ENCODE measurements around the gene RAB1B.
A peak's percentile ranks its signal among the peaks of the same experiment; 100 is the strongest.

Gene RAB1B

DNA sequence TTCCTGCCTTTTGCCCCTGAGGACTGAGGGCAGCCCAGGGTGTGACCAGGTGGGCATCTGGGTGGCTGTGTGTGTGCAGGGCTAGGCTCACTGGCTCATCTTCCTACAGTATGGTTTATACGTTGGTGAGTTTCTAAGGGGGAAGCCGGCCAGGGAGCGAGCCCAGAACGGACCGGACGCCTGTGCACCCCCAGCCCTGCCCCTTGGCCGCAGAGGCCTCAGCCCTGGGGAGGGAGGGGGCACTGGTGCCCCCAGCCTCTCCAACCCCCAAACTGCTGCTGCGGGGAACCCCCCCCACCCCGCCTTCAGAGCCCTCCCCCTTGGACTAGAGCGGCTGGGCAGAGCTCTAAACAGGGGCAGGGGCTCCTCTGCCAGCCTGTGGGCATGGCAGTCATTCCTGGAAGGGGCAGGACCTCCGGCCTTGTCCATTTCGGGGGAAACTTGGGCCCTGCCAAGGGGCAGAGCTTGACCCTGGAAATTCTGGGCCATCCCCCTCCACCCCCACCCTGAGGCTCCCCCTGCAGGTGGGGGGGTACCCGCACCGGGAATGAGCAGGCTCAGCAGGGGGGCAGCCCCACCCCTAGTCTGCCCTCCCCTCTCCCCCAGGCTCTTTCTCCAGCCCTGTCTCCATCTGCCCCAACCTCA lies 15.1 kb downstream of the RAB1B start:
- H3K4me3 ChIP-seq (ENCODE audit: low read length) = no peak overlapping the region
- TF ChIP-seq, protein P1, sequence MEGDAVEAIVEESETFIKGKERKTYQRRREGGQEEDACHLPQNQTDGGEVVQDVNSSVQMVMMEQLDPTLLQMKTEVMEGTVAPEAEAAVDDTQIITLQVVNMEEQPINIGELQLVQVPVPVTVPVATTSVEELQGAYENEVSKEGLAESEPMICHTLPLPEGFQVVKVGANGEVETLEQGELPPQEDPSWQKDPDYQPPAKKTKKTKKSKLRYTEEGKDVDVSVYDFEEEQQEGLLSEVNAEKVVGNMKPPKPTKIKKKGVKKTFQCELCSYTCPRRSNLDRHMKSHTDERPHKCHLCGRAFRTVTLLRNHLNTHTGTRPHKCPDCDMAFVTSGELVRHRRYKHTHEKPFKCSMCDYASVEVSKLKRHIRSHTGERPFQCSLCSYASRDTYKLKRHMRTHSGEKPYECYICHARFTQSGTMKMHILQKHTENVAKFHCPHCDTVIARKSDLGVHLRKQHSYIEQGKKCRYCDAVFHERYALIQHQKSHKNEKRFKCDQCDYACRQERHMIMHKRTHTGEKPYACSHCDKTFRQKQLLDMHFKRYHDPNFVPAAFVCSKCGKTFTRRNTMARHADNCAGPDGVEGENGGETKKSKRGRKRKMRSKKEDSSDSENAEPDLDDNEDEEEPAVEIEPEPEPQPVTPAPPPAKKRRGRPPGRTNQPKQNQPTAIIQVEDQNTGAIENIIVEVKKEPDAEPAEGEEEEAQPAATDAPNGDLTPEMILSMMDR (conservative IDR thresholded peaks at IDR 0.05; ENCODE audit: low read depth, low read length) = no peak
- no peak for DNase-seq (ENCODE audit: low read depth)

DNA sequence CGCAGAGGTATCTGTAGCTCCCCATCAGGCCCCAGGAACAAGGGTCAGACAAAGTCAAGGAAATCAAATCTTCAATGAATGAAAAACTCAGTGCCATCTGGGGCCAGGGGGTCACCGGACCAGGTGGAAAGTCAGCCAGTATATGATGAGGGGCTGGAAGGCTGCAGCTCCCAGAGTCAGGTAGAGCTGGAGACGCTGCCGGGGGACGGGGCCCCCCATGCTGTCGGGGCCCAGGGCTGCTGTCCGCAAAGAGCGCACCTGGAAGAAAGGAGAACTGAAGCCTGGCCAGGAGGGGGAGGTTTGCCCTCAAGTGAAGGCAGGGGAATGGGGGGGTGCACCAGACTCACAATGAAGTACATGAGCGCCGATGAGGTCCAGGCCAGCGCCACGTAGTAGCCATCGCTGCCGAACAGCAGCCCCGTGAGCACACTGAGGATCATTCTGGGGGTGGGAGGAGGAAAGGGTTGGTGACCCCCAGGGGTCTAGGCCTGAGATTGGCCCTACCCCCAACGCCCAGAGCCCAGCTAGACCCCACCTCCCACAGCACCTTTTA lies 16.2 kb downstream of the RAB1B start:
- TF ChIP-seq, protein P1 (conservative IDR thresholded peaks at IDR 0.05; ENCODE audit: low read depth, low read length) = no peak
- DNase-seq (ENCODE audit: low read depth) = no peak
- H3K4me3 ChIP-seq (ENCODE audit: low read length) = no peak overlapping the region

DNA sequence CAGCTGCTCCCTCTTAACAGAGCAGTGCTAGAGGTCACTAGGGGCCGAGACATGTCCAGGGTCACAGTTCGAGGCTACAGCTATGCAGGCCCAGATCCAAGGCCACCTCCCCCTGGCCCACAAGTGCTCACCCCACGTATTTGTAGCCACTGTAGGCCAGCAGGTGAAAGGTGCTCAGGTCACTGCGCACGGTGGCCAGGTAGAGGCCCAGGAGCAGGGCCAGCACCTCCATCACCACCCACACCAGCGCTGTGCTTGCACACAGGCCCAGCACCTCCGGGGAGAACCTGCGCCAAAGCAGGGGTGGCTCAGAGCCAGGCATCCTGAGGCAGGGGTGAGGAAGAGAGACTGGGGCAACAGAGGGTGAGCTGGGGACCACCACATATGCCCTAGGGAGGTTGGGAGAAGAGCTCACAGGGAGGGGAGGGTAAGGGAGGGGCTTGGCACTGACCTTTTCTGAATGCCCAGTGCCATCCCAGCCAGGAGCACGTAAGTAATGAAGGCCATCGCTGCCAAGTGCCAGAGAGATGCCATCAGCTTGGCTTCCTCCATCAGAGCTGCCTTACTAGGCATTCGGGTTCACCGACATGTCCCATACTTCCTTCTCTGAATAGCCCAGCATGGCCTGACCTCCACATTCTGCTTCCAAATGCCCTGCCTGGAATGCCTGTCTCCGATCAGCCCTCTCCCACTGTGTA lies 17.0 kb downstream of the RAB1B start:
- no peak for DNase-seq (ENCODE audit: low read depth)
- TF ChIP-seq, protein P1 (conservative IDR thresholded peaks at IDR 0.05; ENCODE audit: low read depth, low read length) = no peak
- no peak overlapping the region for H3K4me3 ChIP-seq (ENCODE audit: low read length)

DNA sequence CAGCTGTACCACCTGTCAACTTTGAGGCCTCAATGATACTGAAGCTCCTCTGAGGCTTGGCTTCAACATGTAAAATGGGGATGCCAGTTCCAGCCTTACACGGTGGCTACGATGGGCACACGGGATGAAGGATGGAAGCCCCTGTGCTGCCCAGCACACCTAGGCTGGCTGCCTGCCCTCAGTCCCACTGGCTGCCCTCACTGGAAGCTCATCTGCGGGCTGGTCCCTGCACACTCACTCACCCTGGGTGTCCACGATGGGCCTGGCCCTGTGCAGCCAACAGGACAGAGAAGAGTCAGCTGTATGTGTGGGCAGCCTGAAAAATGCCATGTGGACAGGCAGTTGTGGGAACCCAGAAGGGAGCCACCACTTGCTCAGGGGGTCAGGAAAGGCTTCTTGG lies 18.3 kb downstream of the RAB1B start:
- TF ChIP-seq, protein P1 (conservative IDR thresholded peaks at IDR 0.05; ENCODE audit: low read depth, low read length) = no peak
- DNase-seq (ENCODE audit: low read depth) = no peak

DNA sequence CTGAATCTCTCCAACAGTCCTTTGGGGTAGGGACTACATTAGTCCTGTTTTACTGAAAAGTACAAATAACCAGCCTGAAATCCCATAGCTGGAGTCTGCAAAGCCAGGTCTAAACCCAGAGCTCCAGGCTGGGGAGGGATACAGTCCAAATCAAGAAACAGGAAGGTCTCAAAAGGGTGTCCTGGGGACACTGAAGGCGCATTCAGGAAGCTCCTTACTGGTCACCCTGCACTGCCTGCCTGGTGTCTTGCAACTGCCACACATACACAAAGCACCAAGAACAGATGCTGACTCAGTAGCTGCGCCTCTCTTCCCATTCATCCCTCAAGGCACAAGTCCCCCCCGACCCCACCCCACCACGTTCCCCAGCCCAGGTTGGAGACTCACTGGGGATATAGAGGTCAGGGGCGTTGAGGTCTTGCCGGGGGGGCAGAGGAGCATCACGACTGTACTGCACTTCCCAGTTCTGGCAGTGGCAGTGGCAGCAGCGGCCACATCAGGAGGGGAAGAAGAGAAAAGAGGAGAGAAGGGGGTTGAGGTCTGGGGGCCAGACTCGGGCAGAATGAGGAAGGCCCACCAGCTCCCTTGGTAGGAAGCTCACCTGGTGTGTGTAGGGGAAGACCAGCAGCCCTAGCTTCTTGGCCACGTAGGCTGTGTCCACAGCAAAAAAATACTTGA lies 18.9 kb downstream of the RAB1B start:
- no peak overlapping the region for H3K4me3 ChIP-seq (ENCODE audit: low read length)
- TF ChIP-seq, protein P1 (conservative IDR thresholded peaks at IDR 0.05; ENCODE audit: low read depth, low read length) = no peak
- DNase-seq (ENCODE audit: low read depth) = no peak

More for the DNA sequence above, 18.3 kb downstream of the RAB1B start:
- H3K4me3 ChIP-seq (ENCODE audit: low read length) = no peak overlapping the region

DNA sequence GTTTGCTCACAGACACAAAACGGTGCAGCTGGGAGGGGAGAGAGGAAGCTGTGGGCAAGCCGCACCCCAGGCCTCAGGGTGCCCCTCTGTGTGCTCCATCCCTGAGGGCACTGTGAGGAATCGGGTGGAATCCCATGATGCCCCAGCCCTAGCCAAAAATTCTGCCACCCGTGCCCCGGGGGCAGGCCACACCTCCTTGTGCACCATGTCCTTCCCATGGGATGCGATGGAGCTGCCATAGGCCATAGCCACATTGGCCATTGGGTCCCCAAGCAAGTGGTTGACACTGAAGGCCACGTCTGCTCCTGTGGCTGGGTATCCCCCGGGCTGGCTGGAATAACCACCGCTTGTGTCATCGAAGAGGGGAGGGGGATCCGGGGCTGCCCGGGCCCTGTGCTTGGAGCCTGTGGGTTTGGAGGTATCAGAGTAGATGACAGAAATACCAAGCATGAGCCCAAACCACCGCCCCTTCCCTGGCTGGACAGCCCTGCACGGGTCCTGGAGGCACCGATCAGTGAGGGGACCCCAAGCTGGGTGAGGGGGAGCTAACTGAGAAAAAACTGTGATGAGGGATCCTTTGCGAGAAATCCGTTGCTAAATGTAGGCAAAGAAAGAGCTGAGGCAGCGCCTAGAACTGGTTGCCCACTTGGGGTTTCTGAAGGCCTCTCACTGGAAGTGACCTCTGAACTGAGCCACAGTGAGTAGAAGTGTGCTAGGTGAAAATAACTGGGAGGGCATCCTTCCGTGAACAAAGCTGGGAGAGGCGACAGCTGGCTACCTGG lies 19.6 kb downstream of the RAB1B start:
- peak overlapping the region; percentile 84 for H3K4me3 ChIP-seq (ENCODE audit: low read length)
- TF ChIP-seq, protein P1 (conservative IDR thresholded peaks at IDR 0.05; ENCODE audit: low read depth, low read length) = no peak
- DNase-seq (ENCODE audit: low read depth) = no peak

All from retinal pigment epithelial cell (primary cell).